H1 (cell line): Measurements from ENCODE around the gene CHD2. TPM values are rescaled to one million over a fixed set of nuclear protein-coding genes. Genes with fewer than 3 reads are reported as not detected.
A peak's percentile ranks its signal among the peaks of the same experiment; 100 is the strongest.

ENCODE experiments used
- CTCF ChIA-PET: fragments of 300-600 bp; sonication (Branson Sonifier 250); formaldehyde crosslinking; loops from one replicate; lab custom pipeline; 2021; ENCODE audit not compliant: partially characterized antibody; lab: Charles Lee
- POLR2A ChIA-PET: fragments of 300-600 bp; sonication (Branson Sonifier 250); formaldehyde crosslinking; loops from one replicate; lab custom pipeline; 2021; ENCODE audit warnings: inconsistent platforms; ENCODE audit not compliant: partially characterized antibody; lab: Charles Lee
- DNase-seq, 2 experiments: peaks; one replicate each; pipeline versions ENCODE4 v3.0.0 to v3.0.0-alpha.2; 2010 to 2022; ENCODE audit warnings: low spot score in 2 of 2, low read depth in 1 of 2, mixed read lengths in 1 of 2
- FAIRE-seq: peaks from 2 replicates; lab custom pipeline; 2011; peaks lifted over from hg19 to GRCh38; lab: Jason Lieb, UNC
- H2AFZ ChIP-seq: 2 replicates; pipeline ENCODE4 v1.8.1; 2012; ENCODE audit warnings: low read length, inconsistent platforms
- H2AK5ac ChIP-seq: 2 replicates; pipeline ENCODE4 v1.6.1; 2013; ENCODE audit warnings: low read depth, low read length
- H2BK120ac ChIP-seq: replicated peaks from 2 replicates; pipeline ENCODE3; 2013; ENCODE audit warnings: low read depth, low read length, inconsistent platforms
- H2BK12ac ChIP-seq: 2 replicates; pipeline ENCODE4 v1.6.1; 2013; ENCODE audit warnings: low read depth, low read length
- H2BK15ac ChIP-seq: 2 replicates; pipeline ENCODE4 v1.6.1; 2013; ENCODE audit warnings: low read length
- H2BK20ac ChIP-seq: 2 replicates; pipeline ENCODE4 v1.6.1; 2013; ENCODE audit warnings: low read length
- H2BK5ac ChIP-seq: 2 replicates; pipeline ENCODE4 v1.6.1; 2013; ENCODE audit warnings: low read depth, low read length
- H3K14ac ChIP-seq: 2 replicates; pipeline ENCODE4 v1.6.1; 2013; ENCODE audit warnings: inconsistent platforms; ENCODE audit not compliant: insufficient read length
- H3K18ac ChIP-seq: 2 replicates; pipeline ENCODE4 v1.6.1; 2013; ENCODE audit warnings: low read length; ENCODE audit errors: extremely low read depth
- H3K23ac ChIP-seq: 2 replicates; pipeline ENCODE4 v1.6.1; 2013; ENCODE audit warnings: inconsistent platforms; ENCODE audit not compliant: insufficient read length
- H3K23me2 ChIP-seq: 2 replicates; pipeline ENCODE4 v1.6.1; 2013; ENCODE audit warnings: low read depth, low read length
- H3K27ac ChIP-seq: 2 replicates; pipeline ENCODE4 v1.6.1; 2011; ENCODE audit warnings: low read depth, low read length, inconsistent platforms
- H3K27me3 ChIP-seq, 4 experiments: replicated peaks in 1 of 4; 1 replicate in 1 of 4; 2 replicates in 3 of 4; pipeline versions ENCODE4 v1.6.1 to v1.8.1; 2011 to 2013; ENCODE audit warnings: low read length in 3 of 4, mild to moderate bottlenecking in 3 of 4, inconsistent platforms in 2 of 4, mixed read lengths in 2 of 4, moderate library complexity in 1 of 4; ENCODE audit not compliant: control insufficient read depth in 3 of 4, insufficient read depth in 3 of 4; ENCODE audit errors: extremely low read depth in 1 of 4
- H3K36me3 ChIP-seq, 4 experiments: 2 replicates each; pipeline versions ENCODE4 v1.6.1 to v1.8.1; 2011 to 2013; ENCODE audit warnings: mild to moderate bottlenecking in 4 of 4, low read length in 3 of 4, moderate library complexity in 2 of 4, control low read depth in 1 of 4, inconsistent platforms in 1 of 4; ENCODE audit not compliant: insufficient read depth in 4 of 4, control insufficient read depth in 2 of 4
- H3K4ac ChIP-seq: replicated peaks from 2 replicates; pipeline ENCODE3; 2013; ENCODE audit warnings: low read length, low read depth, mixed read lengths, inconsistent platforms; ENCODE audit not compliant: insufficient read length
- H3K4me1 ChIP-seq, 4 experiments: replicated peaks in 1 of 4; 1 replicate in 1 of 4; 2 replicates in 3 of 4; pipeline versions ENCODE4 v1.6.1 to v1.8.1; 2011 to 2013; ENCODE audit warnings: low read length in 3 of 4, inconsistent platforms in 2 of 4, mixed read lengths in 1 of 4; ENCODE audit not compliant: insufficient read depth in 4 of 4, control insufficient read depth in 3 of 4
- H3K4me2 ChIP-seq, 2 experiments: 2 replicates each; pipeline versions ENCODE4 v1.6.1 to v1.8.1; 2011 to 2013; ENCODE audit warnings: low read depth in 2 of 2, low read length in 2 of 2, control low read depth in 1 of 2, inconsistent platforms in 1 of 2, mild to moderate bottlenecking in 1 of 2; ENCODE audit not compliant: insufficient read depth in 1 of 2
- H3K4me3 ChIP-seq, 4 experiments: fragments of 200-600, 300-600 bp in 1 of 4; sonication (generic), shearing (Covaris generic), sonication (Bioruptor Twin) in 1 of 4; 2 replicates each; pipeline versions ENCODE4 v1.5.1 to v1.8.1; 2011 to 2016; ENCODE audit warnings: low read length in 4 of 4, low read depth in 3 of 4, control low read depth in 2 of 4, inconsistent platforms in 2 of 4, mild to moderate bottlenecking in 2 of 4, mixed read lengths in 1 of 4, moderate library complexity in 1 of 4; ENCODE audit not compliant: insufficient read depth in 2 of 4; ENCODE audit errors: extremely low read depth in 1 of 4
- H3K56ac ChIP-seq: replicated peaks from 2 replicates; pipeline ENCODE3; 2013; ENCODE audit warnings: low read depth, mild to moderate bottlenecking, mixed read lengths, low read length, inconsistent platforms; ENCODE audit not compliant: insufficient read length
- H3K79me1 ChIP-seq: 2 replicates; pipeline ENCODE4 v1.6.1; 2013; ENCODE audit warnings: low read depth, low read length, control low read depth
- H3K79me2 ChIP-seq, 2 experiments: 2 replicates each; pipeline versions ENCODE4 v1.6.1 to v1.8.1; 2012 to 2013; ENCODE audit warnings: low read length in 2 of 2, mild to moderate bottlenecking in 2 of 2, inconsistent platforms in 1 of 2; ENCODE audit not compliant: insufficient read depth in 2 of 2, control insufficient read depth in 1 of 2
- H3K9ac ChIP-seq, 4 experiments: replicated peaks in 1 of 4; 1 replicate in 1 of 4; 2 replicates in 3 of 4; pipeline versions ENCODE4 v1.6.1 to v1.8.1; 2011 to 2013; ENCODE audit warnings: low read depth in 3 of 4, low read length in 3 of 4, control low read depth in 2 of 4, mild to moderate bottlenecking in 2 of 4, moderate library complexity in 2 of 4, inconsistent platforms in 1 of 4; ENCODE audit errors: extremely low read depth in 1 of 4
- H3K9me3 ChIP-seq, 2 experiments: 2 replicates each; pipeline versions ENCODE4 v1.6.1 to v1.8.1; 2012 to 2013; ENCODE audit warnings: mild to moderate bottlenecking in 2 of 2, moderate library complexity in 2 of 2, control low read depth in 1 of 2, inconsistent platforms in 1 of 2, low read depth in 1 of 2, low read length in 1 of 2, mixed read lengths in 1 of 2; ENCODE audit not compliant: insufficient read depth in 2 of 2
- H4K20me1 ChIP-seq, 2 experiments: replicated peaks in 1 of 2; 2 replicates each; pipeline versions ENCODE3 to v1.8.1; 2011 to 2013; ENCODE audit warnings: inconsistent platforms in 2 of 2, low read length in 2 of 2, mild to moderate bottlenecking in 1 of 2; ENCODE audit not compliant: insufficient read depth in 2 of 2, control insufficient read depth in 1 of 2
- H4K5ac ChIP-seq: 2 replicates; pipeline ENCODE4 v1.6.1; 2013; ENCODE audit warnings: low read length, low read depth, mixed read lengths, inconsistent platforms; ENCODE audit not compliant: insufficient read length
- H4K8ac ChIP-seq: 2 replicates; pipeline ENCODE4 v1.8.0; 2013; ENCODE audit warnings: mild to moderate bottlenecking, moderate library complexity, low read length, inconsistent platforms; ENCODE audit not compliant: insufficient read depth; ENCODE audit errors: extremely low read depth
- H4K91ac ChIP-seq: replicated peaks from 2 replicates; pipeline ENCODE3; 2013; ENCODE audit warnings: low read length, mixed read lengths, inconsistent platforms; ENCODE audit not compliant: insufficient read length
- TAF7 ChIP-seq: optimal IDR thresholded peaks from 2 replicates; pipeline ENCODE3; 2011; ENCODE audit warnings: low read depth, mild to moderate bottlenecking, inconsistent platforms, low read length, moderate library complexity, borderline replicate concordance
- TBP ChIP-seq: IDR thresholded peaks from 2 replicates; pipeline ENCODE4 v1.6.1; 2011; ENCODE audit warnings: low read depth, low read length, improper control_type of control experiment
- WGBS, 2 experiments: shearing (Covaris generic) in 1 of 2; methylation state at CpG; one replicate each; pipeline versions ENCODE4 v1.1.6 to v1.1.7; 2013 to 2015; ENCODE audit warnings: low lambda C conversion rate in 2 of 2, mixed read lengths in 2 of 2, inconsistent platforms in 1 of 2, low coverage in 1 of 2, missing lambda C conversion rate in 1 of 2; ENCODE audit not compliant: insufficient replicate concordance in 2 of 2, insufficient coverage in 1 of 2, insufficient read length in 1 of 2; ENCODE audit errors: extremely low coverage in 1 of 2, missing lambda C conversion rate in 1 of 2; 5-methylcytosine and 5-hydroxymethylcytosine counted together
- polyA plus RNA-seq, 7 experiments: library from polyadenylated mRNA; depleted of rRNA in 3 of 7; stranded (reverse) in 5 of 7; unstranded in 2 of 7; fragments of >200 nt in 5 of 7; fragments of 200-250 nt in 2 of 7; gene quantifications; 1 replicate in 5 of 7; 2 replicates in 1 of 7; 4 replicates in 1 of 7; pipeline versions ENCODE4 v1.2.1 to v1.2.3, GENCODE V29; 2011 to 2013; ENCODE audit warnings: missing spikeins in 2 of 7, mixed read lengths in 2 of 7
- total RNA-seq: library from RNA; stranded (reverse); fragmentation: NEBNext Ultra II Directional; extraction: Animal tissue kit (Norgen Biotek cat#: 25700); gene quantifications from 2 replicates; pipeline ENCODE4 v1.2.1, GENCODE V29; 2021

The CHD2 gene
- total and polyA plus RNA-seq, 2 of the 8 experiments (the other 6 are each of a cell fraction or from before 2014, with no cell fraction given), result 28.8 to 70.0 TPM

GRCh38 chr15:92901072-92901761, 1.1 kb downstream of the CHD2 start:
- Histone ChIP-seq H2BK5ac (no peak overlapping the region), H3K9me3 (no peaks in the 10 kb centered on the region), H3K14ac (no peak overlapping the region), H4K8ac (no peak overlapping the region), H3K23ac (no peak overlapping the region), H3K27me3 (no peaks in the 10 kb centered on the region), H3K79me1 (no peaks in the 10 kb centered on the region), H2BK120ac (no peak overlapping the region), H4K91ac (no peak overlapping the region), H3K18ac (no peak overlapping the region), H3K27ac (peak overlapping the region; percentile 4; the same call in 1 of the 2 replicates), H3K36me3 (peaks cover 0 to 44% (median 3%) of the 10 kb centered on the region in 4 experiments; a peak in 3 of 8 replicates), H3K4me1 (peaks cover 0 to 12% (median 3%) of the 10 kb centered on the region in 4 experiments; a peak in 5 of 7 replicates), H3K4me3 (peak overlapping the region; percentile 84 to 97 (median 88)), H3K79me2 (peaks cover 31 to 91% of the 10 kb centered on the region in 2 experiments), H2BK20ac (no peak overlapping the region), H4K20me1 (peaks cover 2 to 7% of the 10 kb centered on the region in 2 experiments), H2BK12ac (no peak overlapping the region), H3K9ac (peak overlapping the region; percentile 82 to 99 (median 94); a peak in 6 of 7 replicates), H3K4me2 (peak overlapping the region; percentile 75 to 89), H3K56ac (no peak overlapping the region), H2AFZ (no peak overlapping the region), H4K5ac (no peak overlapping the region), H3K4ac (no peak overlapping the region), H3K23me2 (peaks cover 2% of the 10 kb centered on the region; the same call in 1 of the 2 replicates), H2BK15ac (no peak overlapping the region)
- WGBS, 2 experiments, result 1% methylated on average over 8 of the region's 8 CpGs; no CpG with 5 or more reads in 1 of the 2 experiments
- POLR2A ChIA-PET, result interaction anchor here (1.0 to 7.7 kb wide), 12 partner anchors 14 to 340 kb away, joined by 3 to 255 read pairs (median 13); no protein-coding TSS in a partner anchor
- CTCF ChIA-PET, result interaction anchor here (1.0 to 1.9 kb wide), 5 partner anchors 13 to 106 kb away, joined by 3 to 12 read pairs (median 5); no protein-coding TSS in a partner anchor
- no peak for DNase-seq
- FAIRE-seq, result no peak
- TF ChIP-seq TAF7, result peak; percentile 72
- TF ChIP-seq TBP, result no peak
- TF ChIP-seq, all 59 proteins: peak for 1
- no peak overlapping the region for H2AK5ac ChIP-seq
